ENCODE data around the gene IL23R. TPM values are rescaled to one million over a fixed set of nuclear protein-coding genes. Genes with fewer than 3 reads are reported as not detected.
"Not testable (repeated sequence)": the region's sequence is repeated elsewhere in the genome, so short reads cannot be mapped to it uniquely, and the experiment has no call there.

The IL23R gene
- total RNA-seq, 1 experiment from 2014 or later = not detected

- Histone ChIP-seq H3K79me1 (ENCODE audit: insufficient read depth, low read depth, low read length, poor library complexity, severe bottlenecking) (no peaks in the 10 kb centered on the region), H3K9me3 (ENCODE audit: control insufficient read depth, low read depth, low read length) (no peaks in the 10 kb centered on the region), H3K23me2 (ENCODE audit: insufficient read length, low read depth, low read length, poor library complexity, severe bottlenecking) (no peaks in the 10 kb centered on the region), H3K14ac (ENCODE audit: insufficient read depth, low read length) (no peak overlapping the region), H3K4me2 (ENCODE audit: insufficient read depth, insufficient read length, low read length) (no peak overlapping the region), H2BK15ac (ENCODE audit: low read depth, low read length) (no peak overlapping the region), H3K79me2 (ENCODE audit: insufficient read depth, low read length) (no peaks in the 10 kb centered on the region), H2BK120ac (ENCODE audit: low read depth, low read length, poor library complexity, severe bottlenecking) (no peak overlapping the region), H4K20me1 (ENCODE audit: control insufficient read depth, insufficient read depth, insufficient read length) (no peaks in the 10 kb centered on the region), H3K27me3 (ENCODE audit: insufficient read depth, low read length) (no peaks in the 10 kb centered on the region), H2BK20ac (ENCODE audit: low read depth, low read length, poor library complexity, severe bottlenecking) (no peak overlapping the region), H2AFZ (ENCODE audit: low read length) (no peak overlapping the region), H4K8ac (replicated peaks; ENCODE audit: insufficient read length, low read depth, low read length) (no peak overlapping the region), H3K4me1 (ENCODE audit: insufficient read depth, low read length) (no peaks in the 10 kb centered on the region), H2AK5ac (ENCODE audit: insufficient read length, low read length) (no peak overlapping the region), H3K18ac (ENCODE audit: insufficient read length, low read depth, low read length) (no peak overlapping the region), H3K9ac (ENCODE audit: extremely low read depth, insufficient read length, low read length) (no peak overlapping the region), H3K23ac (ENCODE audit: insufficient read length, low read depth, low read length) (no peak overlapping the region), H2BK12ac (ENCODE audit: insufficient read length, low read depth, low read length) (no peak overlapping the region), H3K27ac (ENCODE audit: insufficient read length, low read depth, low read length) (no peak overlapping the region), H3K56ac (ENCODE audit: insufficient read length, low read depth, low read length) (no peak overlapping the region), H4K91ac (ENCODE audit: insufficient read length, low read depth, low read length) (no peak overlapping the region), H4K5ac (ENCODE audit: insufficient read length, low read depth, low read length) (no peak overlapping the region), H3T11ph (ENCODE audit: low read length) (no peak overlapping the region), H2BK5ac (ENCODE audit: insufficient read length, low read length) (no peak overlapping the region), H3K4ac (ENCODE audit: low read depth, low read length) (no peak overlapping the region)
- Mint-ChIP-seq H3K27me3 (ENCODE audit: low read depth) (no peaks in the 10 kb centered on the region; the same call in 1 of the 2 replicates), H3K4me3 (no peak overlapping the region), H3K9me3 (no peaks in the 10 kb centered on the region), H3K36me3 (ENCODE audit: insufficient read depth in 1 of 3, low read depth in 3 of 3) (no peaks in the 10 kb centered on the region), H3K27ac (no peak overlapping the region), H3K4me1 (peaks cover 7 to 14% of the 10 kb centered on the region in 2 experiments)
- no peak for DNase-seq
- TF ChIP-seq CTCF (conservative IDR thresholded peaks at IDR 0.05) = no peak
- WGBS (ENCODE audit: extremely low coverage, insufficient read length, low lambda C conversion rate) = no CpG with 5 or more reads among the region's 2 CpGs
Measured at GRCh38 chr1:67140460-67140859, 25.8 kb upstream of the IL23R start.

GRCh38 chr1:67141832-67142231, 24.4 kb upstream of the IL23R start:
- H3K18ac ChIP-seq (ENCODE audit: insufficient read length, low read depth, low read length); H4K91ac ChIP-seq (ENCODE audit: insufficient read length, low read depth, low read length); H3K14ac ChIP-seq (ENCODE audit: insufficient read depth, low read length); H4K5ac ChIP-seq (ENCODE audit: insufficient read length, low read depth, low read length); H4K8ac ChIP-seq (replicated peaks; ENCODE audit: insufficient read length, low read depth, low read length); H2BK12ac ChIP-seq (ENCODE audit: insufficient read length, low read depth, low read length); H2BK5ac ChIP-seq (ENCODE audit: insufficient read length, low read length); H3K27me3 Mint-ChIP-seq (ENCODE audit: low read depth); DNase-seq; H3K23ac ChIP-seq (ENCODE audit: insufficient read length, low read depth, low read length); H3K36me3 Mint-ChIP-seq (ENCODE audit: insufficient read depth in 1 of 3, low read depth in 3 of 3); H3T11ph ChIP-seq (ENCODE audit: low read length); H3K79me2 ChIP-seq (ENCODE audit: insufficient read depth, low read length); H3K56ac ChIP-seq (ENCODE audit: insufficient read length, low read depth, low read length); H2AK5ac ChIP-seq (ENCODE audit: insufficient read length, low read length); H2BK20ac ChIP-seq (ENCODE audit: low read depth, low read length, poor library complexity, severe bottlenecking); H2BK120ac ChIP-seq (ENCODE audit: low read depth, low read length, poor library complexity, severe bottlenecking); H3K4me1 ChIP-seq (ENCODE audit: insufficient read depth, low read length); H3K4me2 ChIP-seq (ENCODE audit: insufficient read depth, insufficient read length, low read length); H4K20me1 ChIP-seq (ENCODE audit: control insufficient read depth, insufficient read depth, insufficient read length); H3K9me3 ChIP-seq (ENCODE audit: control insufficient read depth, low read depth, low read length); H3K23me2 ChIP-seq (ENCODE audit: insufficient read length, low read depth, low read length, poor library complexity, severe bottlenecking); H2AFZ ChIP-seq (ENCODE audit: low read length); H2BK15ac ChIP-seq (ENCODE audit: low read depth, low read length); H3K9me3 Mint-ChIP-seq; H3K79me1 ChIP-seq (ENCODE audit: insufficient read depth, low read depth, low read length, poor library complexity, severe bottlenecking); H3K4me3 Mint-ChIP-seq; H3K27ac Mint-ChIP-seq; H3K27me3 ChIP-seq (ENCODE audit: insufficient read depth, low read length); H3K27ac ChIP-seq (ENCODE audit: insufficient read length, low read depth, low read length); H3K4ac ChIP-seq (ENCODE audit: low read depth, low read length); H3K9ac ChIP-seq (ENCODE audit: extremely low read depth, insufficient read length, low read length): not testable (repeated sequence)
- peaks cover 7 to 13% of the 10 kb centered on the region in 2 experiments for H3K4me1 Mint-ChIP-seq
- WGBS (ENCODE audit: extremely low coverage, insufficient read length, low lambda C conversion rate) = no CpG with 5 or more reads among the region's 3 CpGs

All from H9 (cell line).